Activated gamma-delta T cell treated with anti-CD3 and anti-CD28 coated beads, Interleukin-2, amount 50 U/mL, for 16 hours (primary cell): ENCODE results near the gene CBX2.

ENCODE experiments used
- DNase-seq: peaks from one replicate; pipeline ENCODE4 v3.0.0-alpha.2; 2020; ENCODE audit warnings: low read depth

Gene CBX2

DNA sequence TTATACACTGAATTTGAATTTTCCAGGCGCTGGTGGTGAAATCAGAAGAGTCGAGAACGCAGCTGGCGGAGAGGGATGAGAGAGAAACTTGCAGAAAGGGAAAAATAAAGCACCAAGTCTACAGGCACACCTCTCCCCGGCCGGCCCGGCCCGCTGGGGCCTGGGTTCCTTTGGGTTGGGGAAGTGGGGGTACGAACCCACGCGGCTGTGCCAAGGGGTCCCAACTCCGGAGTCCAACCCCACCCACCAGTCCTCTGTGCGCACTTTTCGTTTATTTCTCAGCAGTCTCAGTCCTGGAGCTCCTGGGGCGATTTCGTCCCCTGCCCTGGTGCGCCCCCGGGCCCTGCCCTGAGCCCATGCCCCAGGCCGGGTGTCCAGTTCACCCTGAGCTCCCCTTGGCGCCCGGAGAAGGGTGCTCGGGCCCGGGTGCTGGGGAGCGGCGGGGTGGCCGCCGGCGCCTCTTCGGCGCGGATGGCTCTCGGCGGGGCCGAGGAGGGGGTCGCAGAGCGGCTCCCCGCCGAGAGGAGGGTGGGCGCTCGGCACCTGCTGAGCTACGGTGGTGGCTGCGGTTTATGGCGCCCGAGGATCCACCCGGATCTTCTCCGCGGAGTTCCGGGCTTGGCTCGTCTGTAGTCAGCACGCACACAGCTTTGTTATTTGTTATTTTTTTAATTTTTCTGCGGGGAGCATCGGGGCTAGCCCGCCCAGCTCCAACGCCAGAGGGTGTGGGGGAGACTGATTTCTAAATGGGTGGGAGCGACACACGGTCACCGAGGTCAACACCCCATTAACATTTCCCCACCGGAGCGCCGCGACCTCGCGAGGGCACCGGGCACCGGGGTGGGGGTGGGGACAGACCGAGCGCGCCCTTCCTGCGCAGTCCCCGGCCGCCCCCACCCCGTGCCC is 34.7 kb downstream of the CBX2 start:
- no peak for DNase-seq

DNA sequence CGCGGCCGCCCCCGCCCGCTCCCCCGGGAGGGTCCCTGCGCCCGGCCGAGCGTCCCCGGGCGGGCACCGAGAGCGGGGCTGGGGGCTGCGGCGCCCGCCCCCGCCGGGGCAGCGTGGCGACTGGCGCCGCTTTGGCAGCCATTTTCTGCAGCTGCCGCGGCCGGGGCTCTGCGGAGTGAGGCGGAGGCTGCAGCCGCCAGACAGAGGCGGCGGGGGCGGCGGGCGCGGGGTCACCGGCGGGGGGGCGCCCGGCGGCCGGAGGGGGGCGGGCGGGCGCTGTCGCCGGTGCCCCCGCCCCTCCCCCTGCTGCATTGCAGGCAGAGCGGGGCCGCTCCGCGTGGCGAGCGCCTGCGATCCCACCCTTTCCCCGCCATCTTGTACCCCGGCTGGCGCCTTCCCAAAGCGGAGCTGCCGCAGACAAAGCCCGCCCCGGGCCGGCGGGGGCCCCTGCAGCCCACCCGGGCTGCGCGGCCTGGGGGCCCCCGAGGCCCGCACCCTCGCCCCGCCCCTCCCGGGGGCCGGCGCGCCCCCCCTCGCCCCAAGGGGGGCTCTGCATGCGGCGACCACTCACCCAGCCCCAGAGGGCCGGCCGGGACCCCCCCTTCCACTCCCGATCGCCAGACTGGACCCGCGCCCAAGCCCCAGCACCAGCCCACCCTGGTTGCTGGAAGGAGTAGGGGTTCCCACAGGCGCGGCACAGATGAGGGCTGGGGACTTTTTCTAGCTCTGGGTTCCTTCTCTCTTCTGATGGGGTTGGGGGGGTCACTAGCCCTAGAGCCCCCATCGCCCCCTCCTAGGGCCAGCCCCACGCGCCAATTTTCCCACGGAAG is 35.6 kb downstream of the CBX2 start:
- DNase-seq, result no peak

DNA sequence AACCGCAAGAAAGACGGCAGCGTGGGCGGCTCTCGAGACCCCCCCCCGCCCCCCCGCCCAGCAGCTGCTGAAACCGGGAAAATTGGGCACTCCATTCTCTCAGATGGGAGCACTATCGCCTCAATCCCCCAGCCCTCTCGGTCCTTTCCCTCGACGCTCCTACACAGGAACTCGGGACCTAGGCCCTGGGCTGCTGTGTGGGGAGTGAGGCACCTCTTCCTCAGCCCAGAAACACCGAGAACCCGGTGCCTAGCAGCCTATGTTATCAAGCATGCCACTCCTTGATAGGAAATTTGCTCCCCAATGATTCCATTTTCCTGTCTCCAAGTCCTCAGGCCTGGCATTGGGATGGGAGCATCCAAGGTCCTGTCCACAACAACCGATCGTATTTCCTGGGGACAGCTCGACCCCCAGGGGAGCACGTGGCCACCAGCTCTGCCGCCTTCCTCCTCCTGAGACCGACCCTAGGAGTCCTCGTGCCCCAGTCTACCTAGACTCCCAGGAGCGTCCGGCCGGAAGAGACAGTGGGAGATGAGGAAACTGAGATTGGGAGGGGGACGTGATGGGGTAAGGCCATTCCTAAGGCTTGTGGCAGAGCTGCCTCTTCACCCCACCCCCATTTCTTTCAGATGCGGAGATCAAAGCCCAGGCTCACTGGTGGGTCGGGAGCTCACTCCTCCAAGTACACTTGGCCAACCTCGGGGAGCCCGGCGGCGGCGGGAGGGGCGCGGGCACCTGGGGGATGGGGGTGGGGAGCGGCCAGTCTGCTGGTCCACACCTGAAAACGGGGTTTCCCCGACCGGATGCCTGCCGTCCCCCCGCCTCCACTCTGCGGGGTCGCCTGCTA is 36.4 kb downstream of the CBX2 start:
- no peak for DNase-seq

DNA sequence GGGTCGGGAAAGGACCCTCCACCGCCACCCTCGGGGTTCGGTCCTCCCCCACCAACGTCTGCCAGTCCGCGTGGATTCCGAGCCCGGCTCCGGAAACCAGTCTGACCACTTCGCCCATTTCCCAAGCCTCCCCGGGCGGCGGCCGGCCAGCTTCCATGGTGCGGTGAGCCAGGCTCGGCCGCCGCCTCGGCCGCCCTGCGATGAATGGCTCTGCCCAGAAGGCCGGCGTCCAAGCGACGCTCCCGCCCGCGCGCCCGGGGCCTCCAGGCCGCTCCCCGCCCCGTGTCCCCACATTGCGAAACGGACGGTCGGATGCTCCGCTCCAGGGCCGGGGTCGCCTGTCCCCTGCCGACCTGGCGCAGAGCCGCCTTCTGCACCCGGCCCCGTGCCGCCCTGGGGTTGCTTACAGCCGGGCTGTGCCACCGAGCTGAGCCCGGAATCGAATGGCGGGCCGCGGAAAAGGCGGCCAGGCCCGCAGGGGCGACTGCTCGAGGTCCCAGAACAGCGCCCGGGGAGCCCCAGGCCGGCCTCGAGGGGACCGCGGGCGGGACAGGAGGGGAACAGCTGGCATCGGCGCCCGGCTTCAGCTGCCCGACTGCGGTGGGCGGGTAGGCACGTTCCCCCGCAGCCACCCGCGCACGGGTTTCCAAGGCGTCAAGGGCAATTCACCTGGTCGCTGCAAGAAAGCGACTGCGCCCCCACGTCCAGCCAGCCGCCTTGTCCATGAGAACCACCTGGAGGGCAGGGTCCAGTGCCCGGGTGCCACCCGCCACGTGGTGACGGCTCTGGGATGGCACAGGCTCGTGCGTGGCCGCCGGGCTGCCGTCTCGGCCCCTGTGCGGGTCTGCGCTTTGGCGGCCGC is 37.3 kb downstream of the CBX2 start:
- no peak for DNase-seq

DNA sequence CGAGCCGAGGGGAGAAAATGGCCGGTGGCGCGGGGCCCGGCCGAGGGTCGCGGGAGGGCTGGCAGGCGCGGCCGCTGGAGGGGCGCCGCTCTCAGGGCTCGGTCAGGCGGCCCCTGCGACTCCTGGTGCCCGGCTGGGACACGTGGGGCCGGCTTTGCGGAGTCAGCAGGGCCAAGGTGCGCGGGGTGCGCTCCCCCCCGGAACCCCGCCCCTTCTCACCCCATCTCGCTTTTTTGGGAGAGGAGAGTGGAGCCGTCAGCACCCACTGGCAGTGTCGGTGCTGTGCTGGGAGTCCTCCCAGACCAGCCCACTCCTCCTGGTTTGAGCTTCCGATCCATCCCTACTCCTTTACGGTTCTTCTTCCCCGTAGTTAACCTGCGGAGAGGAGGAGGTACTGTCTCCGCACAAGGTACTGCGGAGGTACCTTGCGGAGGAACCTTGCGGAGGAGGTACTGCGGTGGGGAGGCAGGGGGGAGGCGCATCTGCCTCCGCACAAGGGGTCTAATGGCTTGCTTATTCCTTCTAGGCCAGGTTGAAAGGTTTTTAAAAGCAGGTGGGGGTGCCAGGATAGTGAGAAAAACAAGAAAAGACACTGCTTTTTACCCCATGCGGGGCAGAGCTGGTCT is 38.0 kb downstream of the CBX2 start:
- DNase-seq, result no peak

DNA sequence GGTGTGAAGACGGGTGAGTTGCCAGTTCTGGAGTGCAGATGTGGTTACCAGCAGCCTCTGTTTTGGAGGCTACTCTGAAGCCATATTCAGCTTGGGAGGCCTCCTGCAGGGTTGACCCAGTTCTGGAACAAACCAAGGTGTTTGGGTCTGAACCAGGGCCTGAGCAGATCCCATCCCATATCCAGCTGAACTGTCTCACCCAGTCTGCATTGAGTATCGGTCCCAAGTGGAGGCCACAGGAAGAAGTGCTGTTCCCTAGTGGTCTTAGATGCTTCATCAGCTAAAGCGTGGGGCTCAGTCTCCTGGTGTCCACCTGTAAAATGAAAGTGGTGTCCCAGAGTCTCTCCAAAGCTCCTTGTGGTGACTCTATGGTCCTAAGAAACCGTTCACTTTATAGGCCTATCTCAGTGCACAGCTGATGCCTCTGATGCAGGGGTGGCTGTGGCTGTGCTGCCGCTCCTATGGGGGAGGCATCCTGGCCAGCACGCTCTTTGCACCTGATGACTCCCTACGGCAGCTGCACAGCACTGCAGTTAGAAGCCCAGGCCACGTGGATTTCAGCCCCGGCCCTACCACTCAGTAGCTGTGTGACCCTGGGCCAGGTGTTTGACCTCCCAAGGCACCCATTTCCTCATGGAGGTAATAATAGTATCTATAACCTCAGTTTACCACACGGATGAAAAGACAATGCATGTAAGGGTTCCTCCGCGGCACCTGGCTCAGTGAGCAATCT is 40.2 kb downstream of the CBX2 start:
- no peak for DNase-seq

DNA sequence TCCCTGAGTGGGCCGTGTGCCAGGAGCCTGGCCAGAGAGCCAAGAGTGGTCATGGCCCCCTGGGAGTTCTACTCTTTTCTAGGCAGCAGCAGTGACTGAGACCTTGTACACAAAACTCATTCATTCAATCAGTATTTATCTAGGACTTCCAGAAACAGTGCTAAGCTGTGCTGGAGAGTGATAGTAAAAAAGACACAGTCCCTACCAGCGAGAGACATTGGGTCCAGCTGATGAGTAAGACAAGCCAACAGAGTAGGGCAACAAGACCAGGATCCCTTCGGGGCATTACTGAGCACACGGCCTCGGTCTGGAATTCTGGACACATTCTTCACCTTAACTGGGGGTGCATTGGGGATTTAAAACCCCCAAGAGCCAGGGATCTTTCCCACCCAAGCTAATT is 41.1 kb downstream of the CBX2 start:
- no peak for DNase-seq

DNA sequence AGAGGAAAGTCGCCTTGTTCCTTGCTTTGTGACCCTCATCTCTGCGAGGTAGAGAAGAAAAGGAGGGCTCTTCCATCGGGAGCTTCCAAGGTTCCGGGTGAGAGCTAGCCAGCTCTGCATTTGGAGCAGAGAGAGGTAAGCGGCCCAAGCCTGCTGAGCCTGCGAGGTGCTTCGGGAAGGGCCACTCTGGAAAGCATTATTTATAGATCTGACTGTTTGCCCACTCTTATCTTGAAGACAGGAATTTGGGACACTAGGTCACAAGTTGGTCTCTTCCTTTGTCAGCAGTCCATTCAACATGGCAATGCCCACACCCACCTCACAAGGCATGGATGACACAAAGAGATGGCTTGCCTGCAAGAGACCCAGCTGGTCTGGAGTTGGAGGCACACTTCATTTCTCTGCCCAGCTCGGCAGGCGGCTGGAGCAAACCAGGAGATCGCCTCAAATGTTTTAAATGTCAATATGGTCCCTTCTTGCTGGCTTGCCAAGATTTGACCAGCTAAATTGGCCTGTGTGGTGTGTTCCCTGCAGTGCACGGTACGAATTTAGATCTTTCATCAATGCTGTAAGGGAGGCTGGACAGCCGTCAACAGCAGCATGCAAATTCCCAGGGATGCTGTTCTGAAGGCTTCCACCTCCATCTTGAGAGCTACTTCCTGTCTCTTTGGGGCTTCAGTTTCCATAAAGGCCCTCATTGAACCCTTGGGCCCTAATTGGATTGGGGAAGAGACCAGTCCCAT is 41.8 kb downstream of the CBX2 start:
- DNase-seq, result no peak

DNA sequence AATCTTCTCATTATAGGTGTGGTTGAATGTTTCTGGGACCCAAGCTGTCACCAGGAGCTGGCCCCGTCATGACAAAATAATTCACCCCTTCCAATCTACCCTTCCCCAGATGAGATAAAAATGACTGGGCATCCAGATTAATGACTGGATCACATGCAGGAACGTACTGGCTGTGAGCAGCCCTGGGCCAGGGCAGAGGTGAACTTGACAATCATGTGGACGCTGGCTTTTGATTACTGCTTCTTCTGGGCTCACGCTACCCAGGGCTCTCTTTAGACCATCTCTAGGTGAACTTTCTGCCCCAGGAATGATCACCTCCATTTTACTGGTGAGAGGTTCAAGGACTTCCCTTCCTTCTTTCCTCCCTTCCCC is 43.0 kb downstream of the CBX2 start:
- DNase-seq, result no peak

DNA sequence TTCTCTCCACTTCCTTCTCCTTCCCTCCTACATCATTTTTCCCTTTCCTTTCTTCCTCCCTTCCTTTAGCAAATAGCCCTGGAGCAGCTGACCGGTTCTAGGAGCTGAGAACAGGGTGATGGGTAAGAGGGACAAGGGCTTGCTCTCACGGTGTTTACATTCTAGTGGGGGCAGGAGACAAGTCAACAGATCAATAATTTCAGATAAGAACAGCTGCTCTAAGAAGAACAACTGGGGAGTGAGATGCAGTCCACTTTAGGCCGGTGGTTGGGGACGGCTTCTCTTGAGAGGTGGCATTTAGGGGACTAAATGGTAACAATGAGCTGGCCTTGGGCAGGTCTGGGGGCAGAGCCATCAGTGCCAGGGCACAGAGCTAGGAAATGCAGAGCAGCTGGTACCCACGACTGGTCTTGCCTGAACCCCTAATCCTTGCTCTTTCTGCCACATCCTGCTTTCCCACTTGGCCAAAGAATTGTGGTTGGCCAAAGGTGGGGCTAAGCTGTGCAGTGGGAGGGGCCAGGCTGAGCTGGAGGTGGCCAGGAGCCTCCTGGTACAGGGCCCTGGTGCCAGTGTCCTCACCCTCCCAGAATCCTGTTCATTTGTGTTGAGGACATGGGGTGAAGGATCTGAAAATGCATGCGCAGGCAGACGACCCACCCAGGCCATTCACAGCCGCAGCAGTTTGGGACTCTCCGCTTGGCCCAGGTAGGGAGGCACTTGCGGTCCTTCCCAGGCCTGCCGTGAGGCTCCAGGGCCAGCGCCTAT is 43.6 kb downstream of the CBX2 start:
- DNase-seq, result no peak

DNA sequence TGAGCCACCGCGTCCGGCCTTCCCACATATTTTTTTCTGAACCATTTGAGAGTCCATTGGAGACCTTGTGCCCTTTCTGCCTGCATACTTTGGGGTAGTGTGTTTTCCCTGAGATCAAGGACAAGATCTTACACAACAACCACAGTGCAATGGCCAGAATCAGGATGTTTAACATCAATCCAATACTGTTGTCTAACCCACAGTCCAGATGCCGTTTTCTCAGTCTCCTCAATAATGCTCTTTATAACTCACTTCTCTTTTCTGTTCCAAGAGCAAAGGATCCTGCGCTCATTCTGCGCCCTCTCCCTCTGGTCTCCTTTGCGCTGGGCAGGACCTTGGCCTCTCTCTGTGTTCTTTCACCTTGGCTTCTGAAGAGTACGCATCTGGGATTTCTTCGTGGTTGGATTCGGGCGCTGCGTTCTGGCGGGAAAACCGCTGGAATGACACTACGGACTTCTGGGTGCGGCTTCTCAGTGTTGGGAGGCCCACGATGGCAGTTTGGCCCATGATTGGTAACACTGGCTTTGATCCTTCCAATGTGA is 44.7 kb downstream of the CBX2 start:
- no peak for DNase-seq

DNA sequence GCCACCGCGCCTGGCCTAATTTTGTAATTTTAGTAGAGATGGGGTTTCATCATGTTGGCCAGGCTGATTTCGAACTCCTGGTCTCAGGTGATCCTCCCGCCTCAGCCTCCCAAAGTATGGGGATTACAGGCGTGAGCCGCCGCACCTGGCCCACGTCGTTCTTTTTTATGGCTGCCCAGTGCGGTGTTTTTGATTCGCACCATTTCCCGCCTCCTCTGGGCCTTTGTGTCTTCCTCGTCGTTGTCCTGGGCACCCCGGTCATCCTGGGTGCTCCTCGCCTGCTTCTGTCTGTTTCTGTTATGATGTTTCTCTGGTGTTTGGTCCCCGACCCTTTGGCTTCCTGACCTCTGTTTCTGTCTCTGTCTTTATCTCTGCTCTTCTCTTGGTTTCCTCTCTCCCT is 46.3 kb downstream of the CBX2 start:
- no peak for DNase-seq

DNA sequence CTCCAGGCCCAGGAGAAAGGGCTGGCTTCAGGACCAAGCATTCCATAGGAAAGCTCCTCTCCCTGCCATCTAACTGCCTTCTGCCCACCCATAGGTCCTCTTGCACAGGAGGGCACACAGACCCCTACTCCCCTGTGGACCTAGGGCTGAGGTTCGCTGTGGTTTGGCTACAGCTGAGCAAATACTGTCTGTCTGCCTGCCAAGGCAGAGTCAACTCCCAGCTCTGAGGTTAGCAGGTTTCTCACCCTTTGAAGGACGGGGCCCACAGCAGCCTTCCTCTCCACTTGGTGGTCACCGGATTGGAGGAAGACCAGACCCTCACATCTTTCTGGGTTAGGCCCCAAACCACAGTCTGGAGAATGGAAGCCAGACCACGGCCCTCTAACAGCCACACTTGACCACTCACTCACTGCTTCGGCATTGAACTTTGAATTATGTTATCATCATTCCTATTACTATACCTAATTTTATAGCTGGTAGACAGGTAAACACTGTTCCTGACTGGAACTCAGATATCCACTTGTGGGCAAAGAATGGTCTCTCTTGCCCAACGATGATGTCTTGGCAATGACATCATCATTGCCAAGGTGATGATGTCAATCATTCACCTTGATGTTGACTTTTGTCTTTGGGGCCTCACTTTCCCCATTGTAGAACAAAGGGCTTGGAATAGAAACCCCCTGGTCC is 47.1 kb downstream of the CBX2 start:
- no peak for DNase-seq

DNA sequence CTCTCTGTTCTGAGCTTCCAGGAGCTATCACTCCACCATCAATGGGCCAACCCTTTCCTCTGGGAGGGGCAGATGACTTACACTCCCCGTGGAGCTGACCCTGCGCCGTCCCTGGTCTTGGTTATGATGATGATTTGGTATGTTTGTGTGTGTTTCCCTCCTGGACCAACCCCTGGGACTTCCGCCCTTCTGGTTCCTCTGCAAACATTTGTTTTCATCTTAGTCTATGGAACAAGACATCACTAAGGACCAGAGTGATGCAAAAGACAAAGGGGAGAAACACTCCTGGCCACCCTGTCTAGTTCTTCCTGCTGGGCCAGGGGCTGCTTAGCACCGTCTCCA is 47.6 kb downstream of the CBX2 start:
- no peak for DNase-seq

DNA sequence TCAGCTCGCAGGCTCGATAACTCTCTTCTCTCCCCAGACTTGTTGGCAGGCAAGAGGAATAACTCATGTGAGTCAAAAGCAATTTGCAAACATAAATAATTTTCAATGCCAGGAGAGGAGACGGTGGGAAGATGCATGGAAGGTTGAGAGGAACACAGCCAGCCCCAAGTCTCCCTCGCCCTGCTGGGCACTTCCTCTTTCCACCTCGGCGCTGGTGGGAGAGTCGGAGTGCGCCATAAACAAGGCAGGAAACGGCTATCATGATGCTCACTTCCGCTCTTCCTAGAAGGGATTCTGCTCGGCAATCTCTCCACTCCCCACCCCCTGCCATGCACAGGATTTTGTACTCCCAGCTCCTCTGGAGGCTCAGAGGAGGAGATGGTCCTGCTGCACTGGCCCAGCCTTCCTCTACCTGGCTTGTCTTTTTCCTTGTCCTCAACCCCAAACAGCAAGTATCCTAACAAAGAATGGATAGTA is 48.3 kb downstream of the CBX2 start:
- no peak for DNase-seq

DNA sequence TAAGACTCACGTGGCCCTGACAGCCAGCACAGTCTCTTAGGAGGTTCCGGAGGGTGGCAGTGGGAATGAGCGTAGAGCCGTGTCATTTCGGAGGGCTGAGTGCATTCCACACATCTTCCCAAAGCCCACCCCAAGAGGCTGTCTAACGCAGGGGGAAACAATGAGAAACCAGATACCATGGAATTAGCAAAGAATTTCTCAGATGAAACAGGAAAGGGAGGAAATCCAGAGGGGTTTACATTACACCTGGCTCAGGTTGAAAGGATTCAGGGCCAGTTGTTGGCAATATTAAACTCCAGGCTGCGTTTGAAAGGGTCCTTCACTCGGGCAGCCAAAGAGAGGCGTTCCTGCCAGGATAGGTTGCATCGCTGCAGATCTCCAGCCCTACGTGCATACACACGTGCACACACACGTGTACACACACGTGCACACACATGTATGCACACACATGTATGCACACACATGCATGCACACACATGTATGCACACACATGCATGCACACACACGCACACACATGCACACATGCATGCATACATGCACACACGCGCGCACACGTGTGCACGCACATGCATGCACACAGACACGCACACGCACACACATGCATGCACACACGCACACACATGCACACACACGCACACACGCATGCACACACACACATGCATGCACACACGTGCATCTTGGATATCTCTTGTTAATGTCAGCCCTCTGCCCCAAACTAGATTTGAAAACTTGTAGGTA is 49.1 kb downstream of the CBX2 start:
- no peak for DNase-seq

DNA sequence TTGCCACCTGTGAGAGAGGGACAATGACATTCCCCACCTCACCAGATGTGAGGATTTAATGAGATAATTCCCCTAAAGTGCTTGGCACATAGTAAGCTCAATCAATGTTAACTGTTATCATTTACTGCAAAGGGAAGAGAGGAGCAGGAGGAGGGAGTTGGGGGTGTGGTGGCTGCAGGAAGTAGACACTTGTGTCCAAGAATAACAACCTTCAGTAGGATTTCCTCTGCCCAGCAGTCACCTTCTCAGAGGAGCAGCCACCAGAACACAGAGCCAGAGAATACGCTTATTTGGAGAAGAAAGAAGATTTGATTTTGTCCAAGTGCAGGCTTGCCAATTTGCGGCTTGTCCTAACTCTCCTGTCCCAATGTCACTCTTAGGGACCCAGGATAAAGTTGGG is 51.1 kb downstream of the CBX2 start:
- no peak for DNase-seq
